H1 (cell line): ENCODE data around the gene CACNA2D3. TPM values are rescaled to one million over a fixed set of nuclear protein-coding genes. Genes with fewer than 3 reads are reported as not detected.

ENCODE experiments used
- CTCF ChIA-PET: fragments of 300-600 bp; sonication (Branson Sonifier 250); formaldehyde crosslinking; loops from one replicate; lab custom pipeline; 2021; ENCODE audit not compliant: partially characterized antibody; lab: Charles Lee
- POLR2A ChIA-PET: fragments of 300-600 bp; sonication (Branson Sonifier 250); formaldehyde crosslinking; loops from one replicate; lab custom pipeline; 2021; ENCODE audit warnings: inconsistent platforms; ENCODE audit not compliant: partially characterized antibody; lab: Charles Lee
- DNase-seq, 2 experiments: peaks; one replicate each; pipeline versions ENCODE4 v3.0.0 to v3.0.0-alpha.2; 2010 to 2022; ENCODE audit warnings: low spot score in 2 of 2, low read depth in 1 of 2, mixed read lengths in 1 of 2
- FAIRE-seq: peaks from 2 replicates; lab custom pipeline; 2011; peaks lifted over from hg19 to GRCh38; lab: Jason Lieb, UNC
- H2AFZ ChIP-seq: 2 replicates; pipeline ENCODE4 v1.8.1; 2012; ENCODE audit warnings: low read length, inconsistent platforms
- H2AK5ac ChIP-seq: 2 replicates; pipeline ENCODE4 v1.6.1; 2013; ENCODE audit warnings: low read depth, low read length
- H2BK120ac ChIP-seq: replicated peaks from 2 replicates; pipeline ENCODE3; 2013; ENCODE audit warnings: low read depth, low read length, inconsistent platforms
- H2BK12ac ChIP-seq: 2 replicates; pipeline ENCODE4 v1.6.1; 2013; ENCODE audit warnings: low read depth, low read length
- H2BK15ac ChIP-seq: 2 replicates; pipeline ENCODE4 v1.6.1; 2013; ENCODE audit warnings: low read length
- H2BK20ac ChIP-seq: 2 replicates; pipeline ENCODE4 v1.6.1; 2013; ENCODE audit warnings: low read length
- H2BK5ac ChIP-seq: 2 replicates; pipeline ENCODE4 v1.6.1; 2013; ENCODE audit warnings: low read depth, low read length
- H3K14ac ChIP-seq: 2 replicates; pipeline ENCODE4 v1.6.1; 2013; ENCODE audit warnings: inconsistent platforms; ENCODE audit not compliant: insufficient read length
- H3K18ac ChIP-seq: 2 replicates; pipeline ENCODE4 v1.6.1; 2013; ENCODE audit warnings: low read length; ENCODE audit errors: extremely low read depth
- H3K23ac ChIP-seq: 2 replicates; pipeline ENCODE4 v1.6.1; 2013; ENCODE audit warnings: inconsistent platforms; ENCODE audit not compliant: insufficient read length
- H3K23me2 ChIP-seq: 2 replicates; pipeline ENCODE4 v1.6.1; 2013; ENCODE audit warnings: low read depth, low read length
- H3K27ac ChIP-seq: 2 replicates; pipeline ENCODE4 v1.6.1; 2011; ENCODE audit warnings: low read depth, low read length, inconsistent platforms
- H3K27me3 ChIP-seq, 4 experiments: replicated peaks in 1 of 4; 1 replicate in 1 of 4; 2 replicates in 3 of 4; pipeline versions ENCODE4 v1.6.1 to v1.8.1; 2011 to 2013; ENCODE audit warnings: low read length in 3 of 4, mild to moderate bottlenecking in 3 of 4, inconsistent platforms in 2 of 4, mixed read lengths in 2 of 4, moderate library complexity in 1 of 4; ENCODE audit not compliant: control insufficient read depth in 3 of 4, insufficient read depth in 3 of 4; ENCODE audit errors: extremely low read depth in 1 of 4
- H3K36me3 ChIP-seq, 4 experiments: 2 replicates each; pipeline versions ENCODE4 v1.6.1 to v1.8.1; 2011 to 2013; ENCODE audit warnings: mild to moderate bottlenecking in 4 of 4, low read length in 3 of 4, moderate library complexity in 2 of 4, control low read depth in 1 of 4, inconsistent platforms in 1 of 4; ENCODE audit not compliant: insufficient read depth in 4 of 4, control insufficient read depth in 2 of 4
- H3K4ac ChIP-seq: replicated peaks from 2 replicates; pipeline ENCODE3; 2013; ENCODE audit warnings: low read length, low read depth, mixed read lengths, inconsistent platforms; ENCODE audit not compliant: insufficient read length
- H3K4me1 ChIP-seq, 4 experiments: replicated peaks in 1 of 4; 1 replicate in 1 of 4; 2 replicates in 3 of 4; pipeline versions ENCODE4 v1.6.1 to v1.8.1; 2011 to 2013; ENCODE audit warnings: low read length in 3 of 4, inconsistent platforms in 2 of 4, mixed read lengths in 1 of 4; ENCODE audit not compliant: insufficient read depth in 4 of 4, control insufficient read depth in 3 of 4
- H3K4me2 ChIP-seq, 2 experiments: 2 replicates each; pipeline versions ENCODE4 v1.6.1 to v1.8.1; 2011 to 2013; ENCODE audit warnings: low read depth in 2 of 2, low read length in 2 of 2, control low read depth in 1 of 2, inconsistent platforms in 1 of 2, mild to moderate bottlenecking in 1 of 2; ENCODE audit not compliant: insufficient read depth in 1 of 2
- H3K4me3 ChIP-seq, 4 experiments: fragments of 200-600, 300-600 bp in 1 of 4; sonication (generic), shearing (Covaris generic), sonication (Bioruptor Twin) in 1 of 4; 2 replicates each; pipeline versions ENCODE4 v1.5.1 to v1.8.1; 2011 to 2016; ENCODE audit warnings: low read length in 4 of 4, low read depth in 3 of 4, control low read depth in 2 of 4, inconsistent platforms in 2 of 4, mild to moderate bottlenecking in 2 of 4, mixed read lengths in 1 of 4, moderate library complexity in 1 of 4; ENCODE audit not compliant: insufficient read depth in 2 of 4; ENCODE audit errors: extremely low read depth in 1 of 4
- H3K56ac ChIP-seq: replicated peaks from 2 replicates; pipeline ENCODE3; 2013; ENCODE audit warnings: low read depth, mild to moderate bottlenecking, mixed read lengths, low read length, inconsistent platforms; ENCODE audit not compliant: insufficient read length
- H3K79me1 ChIP-seq: 2 replicates; pipeline ENCODE4 v1.6.1; 2013; ENCODE audit warnings: low read depth, low read length, control low read depth
- H3K79me2 ChIP-seq, 2 experiments: 2 replicates each; pipeline versions ENCODE4 v1.6.1 to v1.8.1; 2012 to 2013; ENCODE audit warnings: low read length in 2 of 2, mild to moderate bottlenecking in 2 of 2, inconsistent platforms in 1 of 2; ENCODE audit not compliant: insufficient read depth in 2 of 2, control insufficient read depth in 1 of 2
- H3K9ac ChIP-seq, 4 experiments: replicated peaks in 1 of 4; 1 replicate in 1 of 4; 2 replicates in 3 of 4; pipeline versions ENCODE4 v1.6.1 to v1.8.1; 2011 to 2013; ENCODE audit warnings: low read depth in 3 of 4, low read length in 3 of 4, control low read depth in 2 of 4, mild to moderate bottlenecking in 2 of 4, moderate library complexity in 2 of 4, inconsistent platforms in 1 of 4; ENCODE audit errors: extremely low read depth in 1 of 4
- H3K9me3 ChIP-seq, 2 experiments: 2 replicates each; pipeline versions ENCODE4 v1.6.1 to v1.8.1; 2012 to 2013; ENCODE audit warnings: mild to moderate bottlenecking in 2 of 2, moderate library complexity in 2 of 2, control low read depth in 1 of 2, inconsistent platforms in 1 of 2, low read depth in 1 of 2, low read length in 1 of 2, mixed read lengths in 1 of 2; ENCODE audit not compliant: insufficient read depth in 2 of 2
- H4K20me1 ChIP-seq, 2 experiments: replicated peaks in 1 of 2; 2 replicates each; pipeline versions ENCODE3 to v1.8.1; 2011 to 2013; ENCODE audit warnings: inconsistent platforms in 2 of 2, low read length in 2 of 2, mild to moderate bottlenecking in 1 of 2; ENCODE audit not compliant: insufficient read depth in 2 of 2, control insufficient read depth in 1 of 2
- H4K5ac ChIP-seq: 2 replicates; pipeline ENCODE4 v1.6.1; 2013; ENCODE audit warnings: low read length, low read depth, mixed read lengths, inconsistent platforms; ENCODE audit not compliant: insufficient read length
- H4K8ac ChIP-seq: 2 replicates; pipeline ENCODE4 v1.8.0; 2013; ENCODE audit warnings: mild to moderate bottlenecking, moderate library complexity, low read length, inconsistent platforms; ENCODE audit not compliant: insufficient read depth; ENCODE audit errors: extremely low read depth
- H4K91ac ChIP-seq: replicated peaks from 2 replicates; pipeline ENCODE3; 2013; ENCODE audit warnings: low read length, mixed read lengths, inconsistent platforms; ENCODE audit not compliant: insufficient read length
- BRCA1 ChIP-seq: IDR thresholded peaks from 2 replicates; pipeline ENCODE4 v1.6.1; 2012; ENCODE audit warnings: low read depth, low read length, improper control_type of control experiment
- CREB1 ChIP-seq: IDR thresholded peaks from 2 replicates; pipeline ENCODE4 v1.6.1; 2012; ENCODE audit warnings: inconsistent platforms
- HDAC2 ChIP-seq, 2 experiments: fragments of 300-600 bp in 1 of 2; sonication (generic) in 1 of 2; IDR thresholded peaks; 2 replicates each; pipeline ENCODE4 v1.6.1; 2011 to 2012; ENCODE audit warnings: low read depth in 2 of 2, low read length in 2 of 2, mild to moderate bottlenecking in 2 of 2, moderate library complexity in 2 of 2, borderline replicate concordance in 1 of 2, inconsistent platforms in 1 of 2
- JUND ChIP-seq: IDR thresholded peaks from 2 replicates; pipeline ENCODE4 v1.6.1; 2011; ENCODE audit warnings: mild to moderate bottlenecking, improper control_type of control experiment, low read length
- NANOG ChIP-seq: IDR thresholded peaks from 2 replicates; pipeline ENCODE4 v1.6.1; 2011; ENCODE audit warnings: low read length, low read depth, mild to moderate bottlenecking, inconsistent platforms; ENCODE audit not compliant: insufficient read depth, poor library complexity, severe bottlenecking
- SIX5 ChIP-seq: IDR thresholded peaks from 2 replicates; pipeline ENCODE4 v1.6.1; 2011; ENCODE audit warnings: mild to moderate bottlenecking, low read depth, low read length
- SRF ChIP-seq: IDR thresholded peaks from 2 replicates; pipeline ENCODE4 v1.6.1; 2011; ENCODE audit warnings: mild to moderate bottlenecking, low read depth, low read length, moderate library complexity
- TBP ChIP-seq: IDR thresholded peaks from 2 replicates; pipeline ENCODE4 v1.6.1; 2011; ENCODE audit warnings: low read depth, low read length, improper control_type of control experiment
- WGBS, 2 experiments: shearing (Covaris generic) in 1 of 2; methylation state at CpG; one replicate each; pipeline versions ENCODE4 v1.1.6 to v1.1.7; 2013 to 2015; ENCODE audit warnings: low lambda C conversion rate in 2 of 2, mixed read lengths in 2 of 2, inconsistent platforms in 1 of 2, low coverage in 1 of 2, missing lambda C conversion rate in 1 of 2; ENCODE audit not compliant: insufficient replicate concordance in 2 of 2, insufficient coverage in 1 of 2, insufficient read length in 1 of 2; ENCODE audit errors: extremely low coverage in 1 of 2, missing lambda C conversion rate in 1 of 2; 5-methylcytosine and 5-hydroxymethylcytosine counted together
- polyA plus RNA-seq, 7 experiments: library from polyadenylated mRNA; depleted of rRNA in 3 of 7; stranded (reverse) in 5 of 7; unstranded in 2 of 7; fragments of >200 nt in 5 of 7; fragments of 200-250 nt in 2 of 7; gene quantifications; 1 replicate in 5 of 7; 2 replicates in 1 of 7; 4 replicates in 1 of 7; pipeline versions ENCODE4 v1.2.1 to v1.2.3, GENCODE V29; 2011 to 2013; ENCODE audit warnings: missing spikeins in 2 of 7, mixed read lengths in 2 of 7
- total RNA-seq: library from RNA; stranded (reverse); fragmentation: NEBNext Ultra II Directional; extraction: Animal tissue kit (Norgen Biotek cat#: 25700); gene quantifications from 2 replicates; pipeline ENCODE4 v1.2.1, GENCODE V29; 2021

CACNA2D3 gene
- total and polyA plus RNA-seq, 2 of the 8 experiments (the other 6 are each of a cell fraction or from before 2014, with no cell fraction given), result 1.5 to 1.8 TPM

GRCh38 chr3:54169524-54169923 is 47.2 kb downstream of the CACNA2D3 start:
- H2AFZ ChIP-seq, result no peak overlapping the region
- no peak overlapping the region for H3K23ac ChIP-seq
- H2BK20ac ChIP-seq, result no peak overlapping the region
- H3K23me2 ChIP-seq, result no peaks in the 10 kb centered on the region; the same call in 1 of the 2 replicates
- no peaks in the 10 kb centered on the region for H3K79me2 ChIP-seq
- no peaks in the 10 kb centered on the region for H3K36me3 ChIP-seq
- no peak overlapping the region for H2BK120ac ChIP-seq
- H3K56ac ChIP-seq, result no peak overlapping the region
- no peak for TF ChIP-seq TBP
- TF ChIP-seq SRF, result no peak
- no peak for TF ChIP-seq HDAC2 (IDR thresholded peaks at IDR 0.05; ENCODE audit: borderline replicate concordance in 1 of 2, low read depth in 2 of 2, low read length in 2 of 2)
- TF ChIP-seq SIX5, result no peak
- no peak for TF ChIP-seq NANOG
- TF ChIP-seq BRCA1, result no peak
- TF ChIP-seq JUND, result no peak
- no peak for TF ChIP-seq CREB1
- POLR2A ChIA-PET, result no interaction called here
- H4K91ac ChIP-seq, result no peak overlapping the region
- no peaks in the 10 kb centered on the region for H4K20me1 ChIP-seq
- H3K18ac ChIP-seq, result no peak overlapping the region
- no peak overlapping the region for H3K4ac ChIP-seq
- no peak overlapping the region for H2BK12ac ChIP-seq
- DNase-seq (no peak), FAIRE-seq (no peak)
- no peak overlapping the region for H3K9ac ChIP-seq
- no peak overlapping the region; the same call in 1 of the 2 replicates for H2AK5ac ChIP-seq
- no peaks in the 10 kb centered on the region for H3K27me3 ChIP-seq
- no peak overlapping the region for H3K14ac ChIP-seq
- no peak overlapping the region for H3K27ac ChIP-seq
- no peak overlapping the region for H4K5ac ChIP-seq
- no peak overlapping the region for H4K8ac ChIP-seq
- 0 out of 4 replicates have a peak, but pooled peaks cover 0 to 2% of the 10 kb centered on the region in 2 experiments for H3K9me3 ChIP-seq
- no peak overlapping the region for H3K4me2 ChIP-seq
- no peaks in the 10 kb centered on the region for H3K79me1 ChIP-seq
- WGBS, 2 experiments, result 94% methylated on average over 7 of the region's 7 CpGs; no CpG with 5 or more reads in 1 of the 2 experiments
- CTCF ChIA-PET, result interaction anchor here (0.6 to 1.4 kb wide), 5 partner anchors 9 to 1060 kb away, joined by 3 to 4 read pairs (median 3); no protein-coding TSS in a partner anchor
- peaks cover 0 to 9% (median 3%) of the 10 kb centered on the region in 4 experiments; a peak in 4 of 7 replicates for H3K4me1 ChIP-seq
- H2BK15ac ChIP-seq, result 0 out of 2 replicates have a peak overlapping the region, but pooled peaks have one; percentile 73
- H3K4me3 ChIP-seq, result no peak overlapping the region
- no peak overlapping the region for H2BK5ac ChIP-seq
